ENCODE data around the gene BCAS3.

DNA sequence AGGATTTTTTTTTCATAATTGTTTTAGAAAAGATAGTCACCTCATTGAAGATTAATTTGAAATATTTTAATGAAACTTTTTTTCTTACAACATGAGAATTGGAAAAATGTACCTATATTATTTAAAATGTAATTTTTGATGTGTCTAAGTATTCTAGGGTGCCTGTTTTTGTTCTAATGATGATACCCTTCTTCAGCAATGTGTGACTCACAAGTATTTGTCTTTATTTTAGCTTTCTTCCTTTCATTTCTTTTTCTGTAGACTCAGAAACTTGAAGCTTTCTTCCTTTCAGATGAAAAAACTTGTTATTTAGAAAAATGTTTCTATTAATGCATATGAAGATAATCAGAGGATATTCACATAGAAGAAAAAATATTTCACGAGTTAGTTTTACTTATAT lies 231.8 kb downstream of the BCAS3 start:
- TF ChIP-seq, protein P1, sequence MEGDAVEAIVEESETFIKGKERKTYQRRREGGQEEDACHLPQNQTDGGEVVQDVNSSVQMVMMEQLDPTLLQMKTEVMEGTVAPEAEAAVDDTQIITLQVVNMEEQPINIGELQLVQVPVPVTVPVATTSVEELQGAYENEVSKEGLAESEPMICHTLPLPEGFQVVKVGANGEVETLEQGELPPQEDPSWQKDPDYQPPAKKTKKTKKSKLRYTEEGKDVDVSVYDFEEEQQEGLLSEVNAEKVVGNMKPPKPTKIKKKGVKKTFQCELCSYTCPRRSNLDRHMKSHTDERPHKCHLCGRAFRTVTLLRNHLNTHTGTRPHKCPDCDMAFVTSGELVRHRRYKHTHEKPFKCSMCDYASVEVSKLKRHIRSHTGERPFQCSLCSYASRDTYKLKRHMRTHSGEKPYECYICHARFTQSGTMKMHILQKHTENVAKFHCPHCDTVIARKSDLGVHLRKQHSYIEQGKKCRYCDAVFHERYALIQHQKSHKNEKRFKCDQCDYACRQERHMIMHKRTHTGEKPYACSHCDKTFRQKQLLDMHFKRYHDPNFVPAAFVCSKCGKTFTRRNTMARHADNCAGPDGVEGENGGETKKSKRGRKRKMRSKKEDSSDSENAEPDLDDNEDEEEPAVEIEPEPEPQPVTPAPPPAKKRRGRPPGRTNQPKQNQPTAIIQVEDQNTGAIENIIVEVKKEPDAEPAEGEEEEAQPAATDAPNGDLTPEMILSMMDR (IDR thresholded peaks at IDR 0.05; ENCODE audit: low read depth, low read length, missing input control): no peak
- TF ChIP-seq, protein P2, sequence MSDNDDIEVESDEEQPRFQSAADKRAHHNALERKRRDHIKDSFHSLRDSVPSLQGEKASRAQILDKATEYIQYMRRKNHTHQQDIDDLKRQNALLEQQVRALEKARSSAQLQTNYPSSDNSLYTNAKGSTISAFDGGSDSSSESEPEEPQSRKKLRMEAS (IDR thresholded peaks at IDR 0.05): no peak
- TF ChIP-seq SP1 (IDR thresholded peaks at IDR 0.05) (no peak), YY1 (IDR thresholded peaks at IDR 0.05) (no peak), RAD21 (IDR thresholded peaks at IDR 0.05) (no peak)
- TF ChIP-seq, protein P3, sequence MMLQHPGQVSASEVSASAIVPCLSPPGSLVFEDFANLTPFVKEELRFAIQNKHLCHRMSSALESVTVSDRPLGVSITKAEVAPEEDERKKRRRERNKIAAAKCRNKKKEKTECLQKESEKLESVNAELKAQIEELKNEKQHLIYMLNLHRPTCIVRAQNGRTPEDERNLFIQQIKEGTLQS (IDR thresholded peaks at IDR 0.05): no peak
